ENCODE data around the gene SUPT20HL1.

DNA sequence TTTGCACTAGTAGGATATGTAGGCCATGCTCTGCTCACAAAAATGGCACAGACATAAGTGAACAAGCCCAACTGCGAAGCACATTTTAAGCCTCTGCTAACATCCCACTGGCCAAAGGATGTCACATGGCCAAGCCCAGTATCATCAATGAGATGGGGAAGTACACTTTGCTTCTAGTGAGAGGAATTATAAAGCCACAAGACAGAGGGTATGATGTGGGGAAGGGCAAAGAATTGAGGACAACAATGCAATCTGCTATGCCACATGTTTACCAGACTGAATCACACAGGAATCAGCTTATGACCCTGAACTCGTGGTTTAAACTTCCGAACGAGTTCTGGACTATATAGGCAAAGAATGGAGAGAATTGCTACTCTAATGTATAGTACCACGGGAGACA, 39.1 kb downstream of the SUPT20HL1 start:
- no peak for TF ChIP-seq POLR2AphosphoS5 (IDR thresholded peaks at IDR 0.05)
- TF ChIP-seq, protein P1, sequence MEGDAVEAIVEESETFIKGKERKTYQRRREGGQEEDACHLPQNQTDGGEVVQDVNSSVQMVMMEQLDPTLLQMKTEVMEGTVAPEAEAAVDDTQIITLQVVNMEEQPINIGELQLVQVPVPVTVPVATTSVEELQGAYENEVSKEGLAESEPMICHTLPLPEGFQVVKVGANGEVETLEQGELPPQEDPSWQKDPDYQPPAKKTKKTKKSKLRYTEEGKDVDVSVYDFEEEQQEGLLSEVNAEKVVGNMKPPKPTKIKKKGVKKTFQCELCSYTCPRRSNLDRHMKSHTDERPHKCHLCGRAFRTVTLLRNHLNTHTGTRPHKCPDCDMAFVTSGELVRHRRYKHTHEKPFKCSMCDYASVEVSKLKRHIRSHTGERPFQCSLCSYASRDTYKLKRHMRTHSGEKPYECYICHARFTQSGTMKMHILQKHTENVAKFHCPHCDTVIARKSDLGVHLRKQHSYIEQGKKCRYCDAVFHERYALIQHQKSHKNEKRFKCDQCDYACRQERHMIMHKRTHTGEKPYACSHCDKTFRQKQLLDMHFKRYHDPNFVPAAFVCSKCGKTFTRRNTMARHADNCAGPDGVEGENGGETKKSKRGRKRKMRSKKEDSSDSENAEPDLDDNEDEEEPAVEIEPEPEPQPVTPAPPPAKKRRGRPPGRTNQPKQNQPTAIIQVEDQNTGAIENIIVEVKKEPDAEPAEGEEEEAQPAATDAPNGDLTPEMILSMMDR (IDR thresholded peaks at IDR 0.05) = no peak
